Measurements from ENCODE around the gene RPL35A. TPM values are rescaled to one million over a fixed set of nuclear protein-coding genes. Genes with fewer than 3 reads are reported as not detected.
A peak's percentile ranks its signal among the peaks of the same experiment; 100 is the strongest.
"Not testable (repeated sequence)": the region's sequence is repeated elsewhere in the genome, so short reads cannot be mapped to it uniquely, and the experiment has no call there.

Gene RPL35A
- total RNA-seq (1,000 to 10,000 TPM; 1,301 to 1,320 TPM), polyA plus RNA-seq (1,628 TPM)

DNA sequence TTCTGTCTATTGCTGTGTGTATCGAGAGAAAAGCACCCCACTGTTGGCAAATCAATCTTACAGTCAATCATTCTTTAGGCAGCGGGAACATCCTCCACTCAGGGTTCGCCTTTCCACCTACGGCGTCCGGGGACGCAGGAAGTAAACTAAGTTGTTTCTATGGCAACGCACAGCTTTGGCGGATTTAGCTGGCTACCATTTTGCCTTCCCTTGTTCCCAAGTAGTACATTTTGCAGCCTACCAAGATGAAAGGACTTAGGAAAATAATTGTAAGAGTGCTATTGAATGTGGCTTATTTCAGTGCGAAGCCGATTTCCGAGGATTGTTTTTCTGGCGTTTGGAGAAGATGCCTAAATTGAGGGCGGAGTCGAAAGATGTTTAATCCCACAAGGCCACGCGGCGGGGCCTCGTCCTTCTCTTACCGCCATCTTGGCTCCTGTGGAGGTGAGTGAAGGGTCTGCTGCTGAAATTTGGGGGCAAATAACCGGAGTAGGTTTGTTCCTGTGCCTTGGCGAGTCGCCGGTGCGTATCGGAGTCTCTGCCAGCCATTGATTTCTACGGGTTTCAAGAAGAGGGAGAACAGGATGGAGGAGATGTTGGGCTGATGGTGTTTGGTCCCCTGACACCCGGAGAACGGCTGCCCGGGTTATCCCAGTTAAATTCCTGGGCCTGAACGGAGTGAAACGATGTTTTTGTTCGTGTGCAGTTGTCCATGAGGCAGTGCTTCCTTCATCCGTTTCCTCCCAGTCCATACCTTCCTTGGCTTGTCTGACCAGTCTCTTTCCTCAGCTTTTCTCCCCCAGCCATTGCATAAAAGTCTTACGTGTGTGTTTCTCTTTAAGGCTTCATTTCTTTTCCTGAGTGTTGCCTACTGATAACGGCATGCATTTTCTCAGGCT is at the start of gene RPL35A:
Gene RPL35A (plus strand): TSS at position 413 of the 899 bp plus-strand sequence. CDS start 778 bp downstream, outside the sequence.
- H3K27me3 ChIP-seq (ENCODE audit: insufficient read depth, low read length, poor library complexity, severe bottlenecking), result no peaks in the 10 kb centered on the region
- DNase-seq, result peak; percentile 73 to 93 (median 91)
- peak within 1 kb of the TSS; percentile 87 for H3K27ac ChIP-seq (ENCODE audit: low read depth, low read length)
- peaks cover 43% of the 10 kb centered on the region for H3K36me3 ChIP-seq (ENCODE audit: insufficient read depth, low read length)
- CTCF ChIA-PET, result interaction anchor here (0.6 to 1.0 kb wide), 2 partner anchors 11 to 131 kb away, joined by 3 to 4 read pairs; no protein-coding TSS in a partner anchor
- peak within 1 kb of the TSS; percentile 100 for H3K4me3 ChIP-seq (ENCODE audit: low read length)
- peak within 1 kb of the TSS; percentile 91 to 99 (median 96) for H3K4me3 Mint-ChIP-seq
- peaks cover 37 to 52% (median 48%) of the 10 kb centered on the region in 3 donors for H3K4me1 Mint-ChIP-seq
- no peaks in the 10 kb centered on the region for H3K9me3 ChIP-seq (ENCODE audit: low read length)
- peaks cover 0 to 48% (median 18%) of the 10 kb centered on the region in 3 donors for H3K36me3 Mint-ChIP-seq
- no peaks in the 10 kb centered on the region for H3K9me3 Mint-ChIP-seq
- POLR2A ChIA-PET, result interaction anchor here (1.0 to 2.5 kb wide), 3 partner anchors 9 to 11 kb away, joined by 3 to 13 read pairs (median 6); partner anchors contain the start of gene LMLN
- H3K27me3 Mint-ChIP-seq, result no peaks in the 10 kb centered on the region
- peaks cover 38% of the 10 kb centered on the region for H3K4me1 ChIP-seq (ENCODE audit: insufficient read depth, low read length)
- H3K27ac Mint-ChIP-seq, result peak within 1 kb of the TSS; percentile 96 to 100 (median 100)

GRCh38 chr3:197901626-197902025 is 48.4 kb upstream of the RPL35A start:
- no peak overlapping the region for H3K4me3 ChIP-seq (ENCODE audit: low read length)
- Mint-ChIP-seq H3K27ac (no peak overlapping the region), H3K27me3 (peaks cover 0 to 1% of the 10 kb centered on the region in 2 donors), H3K36me3 (peaks cover 0 to 3% (median 1%) of the 10 kb centered on the region in 3 donors), H3K4me3 (peak overlapping the region in 1 of 7 donors; percentile 18), H3K9me3 (no peaks in the 10 kb centered on the region), H3K4me1 (peaks cover 8 to 9% (median 9%) of the 10 kb centered on the region in 3 donors)
- no peaks in the 10 kb centered on the region for H3K9me3 ChIP-seq (ENCODE audit: low read length)
- CTCF ChIA-PET, result no interaction called here
- DNase-seq, result no peak
- H3K4me1 ChIP-seq (ENCODE audit: insufficient read depth, low read length), result no peaks in the 10 kb centered on the region
- no peak overlapping the region for H3K27ac ChIP-seq (ENCODE audit: low read depth, low read length)
- no peaks in the 10 kb centered on the region for H3K27me3 ChIP-seq (ENCODE audit: insufficient read depth, low read length, poor library complexity, severe bottlenecking)
- no peaks in the 10 kb centered on the region for H3K36me3 ChIP-seq (ENCODE audit: insufficient read depth, low read length)
- POLR2A ChIA-PET, result no interaction called here

- Mint-ChIP-seq H3K36me3 (peaks cover 0 to 2% (median 0%) of the 10 kb centered on the region in 3 donors), H3K4me1 (peaks cover 8 to 13% (median 9%) of the 10 kb centered on the region in 3 donors), H3K27ac (peak overlapping the region in 5 of 8 donors; percentile 36 to 76 (median 51)), H3K4me3 (peak overlapping the region in 5 of 7 donors; percentile 26 to 81 (median 61)), H3K27me3 (no peaks in the 10 kb centered on the region), H3K9me3 (no peaks in the 10 kb centered on the region)
- H3K9me3 ChIP-seq (ENCODE audit: low read length), result no peaks in the 10 kb centered on the region
- peak; percentile 61 to 80 (median 65) for DNase-seq
- POLR2A ChIA-PET, result no interaction called here
- H3K36me3 ChIP-seq (ENCODE audit: insufficient read depth, low read length), result no peaks in the 10 kb centered on the region
- no peak overlapping the region for H3K4me3 ChIP-seq (ENCODE audit: low read length)
- CTCF ChIA-PET, result interaction anchor here (0.7 to 1.7 kb wide), 11 partner anchors 8 to 174 kb away, joined by 3 to 6 read pairs (median 4); no protein-coding TSS in a partner anchor
- no peak overlapping the region for H3K27ac ChIP-seq (ENCODE audit: low read depth, low read length)
- no peaks in the 10 kb centered on the region for H3K27me3 ChIP-seq (ENCODE audit: insufficient read depth, low read length, poor library complexity, severe bottlenecking)
- no peaks in the 10 kb centered on the region for H3K4me1 ChIP-seq (ENCODE audit: insufficient read depth, low read length)
Measured at GRCh38 chr3:197906023-197906849, 43.8 kb upstream of the RPL35A start.

DNA sequence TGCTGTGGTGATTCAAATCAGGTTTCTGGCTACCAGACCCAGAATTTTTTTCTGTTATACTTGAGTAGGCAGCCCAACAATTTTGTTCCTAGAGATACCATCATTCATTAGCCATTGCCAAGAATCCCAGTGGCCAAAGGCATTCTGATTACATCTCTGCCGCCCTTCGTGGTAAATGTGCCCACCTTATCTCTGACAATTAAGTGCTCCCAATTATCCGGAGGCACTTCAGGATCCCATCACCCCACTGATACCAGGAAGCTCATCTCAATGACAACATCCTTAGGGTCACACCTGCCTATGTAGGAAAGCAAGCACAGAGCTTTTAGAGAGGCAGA is 43.2 kb upstream of the RPL35A start:
- Histone ChIP-seq H3K27ac (ENCODE audit: low read depth, low read length) (no peak overlapping the region), H3K9me3 (ENCODE audit: low read length) (no peaks in the 10 kb centered on the region), H3K27me3 (ENCODE audit: insufficient read depth, low read length, poor library complexity, severe bottlenecking) (no peaks in the 10 kb centered on the region), H3K4me3 (ENCODE audit: low read length) (no peak overlapping the region), H3K36me3 (ENCODE audit: insufficient read depth, low read length) (no peaks in the 10 kb centered on the region), H3K4me1 (ENCODE audit: insufficient read depth, low read length) (no peaks in the 10 kb centered on the region)
- Mint-ChIP-seq H3K4me3 (no peak overlapping the region), H3K27ac (peak overlapping the region in 2 of 8 donors; percentile 42 to 48), H3K36me3 (peaks cover 0 to 2% (median 0%) of the 10 kb centered on the region in 3 donors), H3K9me3 (no peaks in the 10 kb centered on the region), H3K27me3 (no peaks in the 10 kb centered on the region), H3K4me1 (peaks cover 8 to 13% (median 9%) of the 10 kb centered on the region in 3 donors)
- CTCF ChIA-PET, result interaction anchor here (0.7 kb wide), 1 partner anchor 36 kb away, joined by 3 read pairs; no protein-coding TSS in a partner anchor
- DNase-seq, result no peak
- POLR2A ChIA-PET, result no interaction called here

GRCh38 chr3:197907196-197907595 is 42.8 kb upstream of the RPL35A start:
- ChIA-PET POLR2A (no interaction called here), CTCF (interaction anchor here (0.7 kb wide), 1 partner anchor 36 kb away, joined by 3 read pairs; no protein-coding TSS in a partner anchor)
- Histone ChIP-seq H3K36me3 (ENCODE audit: insufficient read depth, low read length) (no peaks in the 10 kb centered on the region), H3K9me3 (ENCODE audit: low read length) (no peaks in the 10 kb centered on the region), H3K27ac (ENCODE audit: low read depth, low read length) (no peak overlapping the region), H3K27me3 (ENCODE audit: insufficient read depth, low read length, poor library complexity, severe bottlenecking) (no peaks in the 10 kb centered on the region), H3K4me3 (ENCODE audit: low read length) (no peak overlapping the region), H3K4me1 (ENCODE audit: insufficient read depth, low read length) (no peaks in the 10 kb centered on the region)
- H3K27me3 Mint-ChIP-seq, result no peaks in the 10 kb centered on the region
- H3K27ac Mint-ChIP-seq, result peak overlapping the region in 2 of 8 donors; percentile 42 to 48
- peaks cover 0 to 2% (median 0%) of the 10 kb centered on the region in 3 donors for H3K36me3 Mint-ChIP-seq
- H3K9me3 Mint-ChIP-seq, result no peaks in the 10 kb centered on the region
- no peak for DNase-seq
- peaks cover 8 to 13% (median 9%) of the 10 kb centered on the region in 3 donors for H3K4me1 Mint-ChIP-seq
- H3K4me3 Mint-ChIP-seq, result no peak overlapping the region

GRCh38 chr3:197908550-197908949 is 41.4 kb upstream of the RPL35A start:
- H3K9me3 ChIP-seq (ENCODE audit: low read length); POLR2A ChIA-PET; DNase-seq; H3K36me3 Mint-ChIP-seq; H3K9me3 Mint-ChIP-seq; H3K27me3 Mint-ChIP-seq; H3K27me3 ChIP-seq (ENCODE audit: insufficient read depth, low read length, poor library complexity, severe bottlenecking); CTCF ChIA-PET; H3K4me3 Mint-ChIP-seq; H3K27ac ChIP-seq (ENCODE audit: low read depth, low read length); H3K4me1 ChIP-seq (ENCODE audit: insufficient read depth, low read length); H3K4me3 ChIP-seq (ENCODE audit: low read length); H3K36me3 ChIP-seq (ENCODE audit: insufficient read depth, low read length): not testable (repeated sequence)
- peak overlapping the region in 1 of 8 donors; percentile 44 for H3K27ac Mint-ChIP-seq
- peaks cover 8 to 13% (median 9%) of the 10 kb centered on the region in 3 donors for H3K4me1 Mint-ChIP-seq

- Histone ChIP-seq H3K4me1 (ENCODE audit: insufficient read depth, low read length) (no peaks in the 10 kb centered on the region), H3K27ac (ENCODE audit: low read depth, low read length) (no peak overlapping the region), H3K36me3 (ENCODE audit: insufficient read depth, low read length) (no peaks in the 10 kb centered on the region), H3K27me3 (ENCODE audit: insufficient read depth, low read length, poor library complexity, severe bottlenecking) (no peaks in the 10 kb centered on the region), H3K4me3 (ENCODE audit: low read length) (no peak overlapping the region), H3K9me3 (ENCODE audit: low read length) (no peaks in the 10 kb centered on the region)
- POLR2A ChIA-PET, result no interaction called here
- Mint-ChIP-seq H3K4me1 (peaks cover 8 to 18% (median 9%) of the 10 kb centered on the region in 3 donors), H3K27ac (no peak overlapping the region), H3K4me3 (no peak overlapping the region), H3K36me3 (peaks cover 0 to 8% (median 6%) of the 10 kb centered on the region in 3 donors), H3K27me3 (peaks cover 0 to 1% of the 10 kb centered on the region in 2 donors), H3K9me3 (no peaks in the 10 kb centered on the region)
- CTCF ChIA-PET, result no interaction called here
- no peak for DNase-seq
Measured at GRCh38 chr3:197908957-197909701, 40.9 kb upstream of the RPL35A start.

Data from CD8-positive, alpha-beta memory T cell (primary cell).